Colonic mucosa (tissue), 4 donors: Measurements from ENCODE around the gene FRMD4B. TPM values are rescaled to one million over a fixed set of nuclear protein-coding genes. Genes with fewer than 3 reads are reported as not detected.
A peak's percentile ranks its signal among the peaks of the same experiment; 100 is the strongest.

Experiments
- DNase-seq: peaks from one replicate; pipeline ENCODE4 v3.0.0-alpha.2; 2020
- H3K27ac ChIP-seq: fragments of 200-600 bp; one replicate; pipeline ENCODE4 v1.8.0; 2021
- H3K27me3 ChIP-seq: fragments of 200-600 bp; one replicate; pipeline ENCODE4 v1.8.0; 2021
- H3K36me3 ChIP-seq: fragments of 200-600 bp; one replicate; pipeline ENCODE4 v1.8.0; 2021
- H3K4me1 ChIP-seq: fragments of 200-600 bp; one replicate; pipeline ENCODE4 v1.8.0; 2021; ENCODE audit warnings: mild to moderate bottlenecking
- H3K4me3 ChIP-seq: fragments of 200-600 bp; one replicate; pipeline ENCODE4 v1.8.0; 2021
- H3K9ac ChIP-seq, 2 donors: one replicate each; pipeline ENCODE4 v1.7.0; 2013; ENCODE audit warnings: control low read depth in 2 of 2, low read depth in 2 of 2, low read length in 2 of 2
- H3K9me3 ChIP-seq: fragments of 200-600 bp; one replicate; pipeline ENCODE4 v1.8.0; 2021
- intact Hi-C: fragments of 100-400 bp; cut with DNase I; formaldehyde crosslinking; loops from one replicate; pipeline ENCODE4 v1.14.1; 2022
- total RNA-seq, 2 donors: library from RNA; stranded (reverse); fragmentation: NEBNext Ultra II Directional in 1 of 2; extraction: Animal tissue kit (Norgen Biotek cat#: 25700) in 1 of 2; gene quantifications; one replicate each; pipeline ENCODE4 v1.2.1, GENCODE V29; 2021
- TF ChIP-seq, protein P1 (sequence below): fragments of 200-600 bp; IDR thresholded peaks from one replicate; pipeline ENCODE4 v1.8.0; 2022; ENCODE audit warnings: antibody characterized with exemption, mild to moderate bottlenecking
- donor health status: healthy.
- donor health status: DM: no; HTN: no; CAD: no.
- donor health status: DM: no; HTN: no; CAD: no.

The FRMD4B gene
- total RNA-seq, 2 donors from 2014 or later = 13.5 to 21.1 TPM

DNA sequence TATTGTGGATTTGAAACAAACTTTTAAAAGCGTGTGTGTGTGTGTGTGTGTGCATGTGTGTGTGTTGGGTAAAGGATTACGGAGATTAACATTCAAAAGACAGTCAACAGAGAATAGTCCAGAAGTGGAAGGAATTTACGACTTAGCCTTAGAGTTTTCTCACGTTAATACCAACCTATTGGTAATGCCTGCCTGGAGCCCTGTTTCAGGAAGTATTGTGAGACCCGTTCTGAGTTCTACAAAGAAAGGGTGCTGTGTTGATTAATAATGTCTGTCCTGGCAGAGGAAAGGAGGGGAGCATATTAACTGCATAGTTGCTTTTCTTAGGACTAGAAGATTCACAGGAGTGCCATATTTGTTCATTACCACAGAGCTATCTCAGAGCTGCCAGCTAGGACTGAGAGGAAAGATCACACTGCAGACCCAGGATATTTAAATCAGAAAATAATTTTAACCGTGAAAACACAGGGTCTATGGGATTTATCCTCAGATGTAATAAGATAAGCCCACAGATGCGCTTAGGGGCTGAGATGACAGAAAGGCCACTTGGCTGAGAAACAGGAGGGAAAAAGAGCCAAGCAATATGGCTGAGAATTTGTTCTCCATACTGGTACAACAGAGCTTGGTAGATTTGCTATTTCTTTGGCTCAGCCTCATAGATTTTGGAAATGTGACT, 40.5 kb upstream of the FRMD4B start:
- Histone ChIP-seq H3K9ac (no peak overlapping the region), H3K36me3 (no peaks in the 10 kb centered on the region), H3K27me3 (no peaks in the 10 kb centered on the region), H3K27ac (no peak overlapping the region), H3K4me3 (no peak overlapping the region), H3K9me3 (no peaks in the 10 kb centered on the region), H3K4me1 (no peaks in the 10 kb centered on the region)
- TF ChIP-seq, protein P1, sequence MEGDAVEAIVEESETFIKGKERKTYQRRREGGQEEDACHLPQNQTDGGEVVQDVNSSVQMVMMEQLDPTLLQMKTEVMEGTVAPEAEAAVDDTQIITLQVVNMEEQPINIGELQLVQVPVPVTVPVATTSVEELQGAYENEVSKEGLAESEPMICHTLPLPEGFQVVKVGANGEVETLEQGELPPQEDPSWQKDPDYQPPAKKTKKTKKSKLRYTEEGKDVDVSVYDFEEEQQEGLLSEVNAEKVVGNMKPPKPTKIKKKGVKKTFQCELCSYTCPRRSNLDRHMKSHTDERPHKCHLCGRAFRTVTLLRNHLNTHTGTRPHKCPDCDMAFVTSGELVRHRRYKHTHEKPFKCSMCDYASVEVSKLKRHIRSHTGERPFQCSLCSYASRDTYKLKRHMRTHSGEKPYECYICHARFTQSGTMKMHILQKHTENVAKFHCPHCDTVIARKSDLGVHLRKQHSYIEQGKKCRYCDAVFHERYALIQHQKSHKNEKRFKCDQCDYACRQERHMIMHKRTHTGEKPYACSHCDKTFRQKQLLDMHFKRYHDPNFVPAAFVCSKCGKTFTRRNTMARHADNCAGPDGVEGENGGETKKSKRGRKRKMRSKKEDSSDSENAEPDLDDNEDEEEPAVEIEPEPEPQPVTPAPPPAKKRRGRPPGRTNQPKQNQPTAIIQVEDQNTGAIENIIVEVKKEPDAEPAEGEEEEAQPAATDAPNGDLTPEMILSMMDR = no peak
- intact Hi-C loops = no loop called here
- no peak for DNase-seq

DNA sequence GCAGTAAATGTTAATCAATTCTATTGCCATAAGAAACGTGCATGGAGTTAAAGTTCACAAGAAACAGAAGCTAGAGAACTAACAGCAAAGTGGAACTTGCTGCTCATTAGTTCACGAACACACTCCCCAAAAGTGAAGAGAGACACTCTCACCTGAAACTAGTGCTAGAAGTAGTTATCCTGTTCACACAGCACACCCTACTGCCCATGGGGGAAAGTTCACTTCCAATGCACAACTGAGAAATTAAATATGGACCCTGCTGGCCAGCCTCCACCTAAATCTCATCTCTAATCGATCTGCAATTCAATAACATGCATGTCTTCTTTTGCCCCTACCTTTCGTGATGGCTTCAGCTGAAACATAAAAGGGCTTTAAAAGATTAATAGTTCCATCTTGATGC, 39.4 kb upstream of the FRMD4B start:
- peak; percentile 32 for DNase-seq
- Histone ChIP-seq H3K9ac (no peak overlapping the region), H3K9me3 (no peaks in the 10 kb centered on the region), H3K27me3 (no peaks in the 10 kb centered on the region), H3K27ac (no peak overlapping the region), H3K4me1 (no peaks in the 10 kb centered on the region), H3K4me3 (no peak overlapping the region), H3K36me3 (no peaks in the 10 kb centered on the region)
- TF ChIP-seq, protein P1 = no peak
- intact Hi-C loops = no loop called here

DNA sequence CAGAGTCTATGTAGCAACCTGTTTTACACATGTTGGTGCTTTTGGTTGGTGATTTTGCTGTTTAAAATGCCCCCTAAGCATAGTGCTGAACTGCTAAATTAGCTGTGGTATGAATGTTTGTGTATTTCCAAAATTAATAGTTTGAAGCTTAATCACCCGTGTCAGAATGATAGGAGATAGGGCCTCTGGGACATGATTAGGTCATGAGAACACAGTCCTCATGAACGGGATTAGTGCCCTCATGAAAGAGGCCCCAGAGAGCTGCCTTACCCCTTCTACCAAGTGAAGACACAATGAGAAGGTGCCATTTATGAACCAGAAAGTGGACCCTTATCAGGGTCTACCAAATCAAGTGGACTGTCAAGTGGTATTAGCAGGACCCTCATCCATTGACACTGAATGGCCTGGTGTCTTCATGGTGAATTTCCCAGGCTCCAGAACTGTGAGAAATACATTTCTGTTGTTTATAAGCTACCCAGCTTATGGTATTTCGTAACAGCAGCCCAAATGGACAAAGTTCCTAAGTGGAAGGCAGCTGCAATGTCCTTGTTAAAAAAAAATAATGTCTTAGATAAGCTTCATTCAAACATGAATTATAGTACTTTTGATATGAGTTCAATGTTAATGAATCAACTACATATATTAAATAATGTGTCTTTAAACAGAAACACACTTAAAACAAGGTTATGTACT, 37.7 kb upstream of the FRMD4B start:
- H3K36me3 ChIP-seq = no peaks in the 10 kb centered on the region
- no peaks in the 10 kb centered on the region for H3K4me1 ChIP-seq
- H3K27ac ChIP-seq = no peak overlapping the region
- H3K4me3 ChIP-seq = no peak overlapping the region
- intact Hi-C loops = no loop called here
- H3K9ac ChIP-seq = no peak overlapping the region
- DNase-seq = no peak
- no peaks in the 10 kb centered on the region for H3K9me3 ChIP-seq
- TF ChIP-seq, protein P1 = no peak
- no peaks in the 10 kb centered on the region for H3K27me3 ChIP-seq

DNA sequence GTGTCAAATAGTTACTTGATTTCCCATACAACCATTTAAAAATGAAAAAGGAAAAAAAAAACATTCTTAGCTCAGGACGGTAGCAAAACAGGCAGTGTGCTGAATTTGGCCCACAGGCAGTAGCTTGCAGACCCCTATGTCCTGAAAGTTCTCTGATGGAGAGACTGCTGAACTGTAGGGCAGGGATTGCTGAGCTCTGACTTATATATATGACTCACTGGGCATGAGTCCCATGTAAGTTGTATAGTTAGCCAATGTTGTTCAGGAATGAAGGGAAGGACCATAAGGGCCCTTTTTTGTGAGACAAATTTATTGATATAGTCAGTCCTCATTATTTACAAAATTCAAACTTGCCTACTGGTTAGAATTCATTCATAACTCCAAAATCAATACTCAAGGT, 36.9 kb upstream of the FRMD4B start:
- no peak overlapping the region for H3K9ac ChIP-seq
- no peaks in the 10 kb centered on the region for H3K27me3 ChIP-seq
- H3K36me3 ChIP-seq = no peaks in the 10 kb centered on the region
- H3K4me3 ChIP-seq = no peak overlapping the region
- no peak overlapping the region for H3K27ac ChIP-seq
- intact Hi-C loops = no loop called here
- no peak for DNase-seq
- TF ChIP-seq, protein P1 = no peak
- no peaks in the 10 kb centered on the region for H3K9me3 ChIP-seq
- no peaks in the 10 kb centered on the region for H3K4me1 ChIP-seq

DNA sequence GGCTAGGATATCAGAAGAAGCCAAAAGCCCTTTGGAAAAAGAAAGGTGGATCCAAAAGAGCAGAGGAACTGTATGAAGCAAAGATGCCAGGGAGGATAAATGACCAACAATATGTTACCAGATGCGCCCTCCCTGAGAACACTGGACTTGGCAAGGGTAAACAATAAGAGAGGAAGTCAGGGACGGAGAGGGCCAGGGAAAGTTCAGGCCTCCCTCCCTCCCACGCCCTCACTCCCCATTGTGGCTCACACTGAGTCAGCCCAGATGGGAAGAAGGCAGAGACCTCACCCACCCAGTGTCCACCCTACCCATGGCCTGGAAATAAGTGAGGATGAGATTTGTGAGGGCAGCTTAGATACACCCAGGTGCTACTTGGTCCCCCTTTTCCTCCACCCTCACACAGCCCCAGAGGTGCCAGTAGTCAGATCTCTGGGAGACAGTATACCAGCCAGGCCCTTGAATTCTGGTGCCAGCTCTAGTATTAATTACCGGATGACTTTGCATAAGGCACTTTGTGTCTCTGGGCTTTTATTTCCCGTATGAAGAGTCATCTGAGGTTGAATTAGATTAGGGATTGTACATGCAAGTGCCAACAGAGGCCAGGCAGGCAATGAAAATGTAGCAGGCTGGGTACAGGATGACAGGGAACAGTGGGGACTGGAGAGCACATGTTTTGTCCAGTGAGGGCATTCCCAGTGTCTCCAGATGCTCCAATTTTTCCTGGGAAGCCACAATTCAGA, 35.1 kb upstream of the FRMD4B start:
- Histone ChIP-seq H3K4me3 (no peak overlapping the region), H3K27me3 (no peaks in the 10 kb centered on the region), H3K4me1 (no peaks in the 10 kb centered on the region), H3K9ac (no peak overlapping the region), H3K36me3 (no peaks in the 10 kb centered on the region), H3K27ac (no peak overlapping the region), H3K9me3 (no peaks in the 10 kb centered on the region)
- no peak for DNase-seq
- TF ChIP-seq, protein P1 = no peak
- intact Hi-C loops = no loop called here
